ENCODE results near the gene YIPF2. TPM values are rescaled to one million over a fixed set of nuclear protein-coding genes. Genes with fewer than 3 reads are reported as not detected.
A peak's percentile ranks its signal among the peaks of the same experiment; 100 is the strongest.
"Not testable (repeated sequence)": the region's sequence is repeated elsewhere in the genome, so short reads cannot be mapped to it uniquely, and the experiment has no call there.

The YIPF2 gene
- total RNA-seq, 1 experiment from 2014 or later, result 29.0 TPM

DNA sequence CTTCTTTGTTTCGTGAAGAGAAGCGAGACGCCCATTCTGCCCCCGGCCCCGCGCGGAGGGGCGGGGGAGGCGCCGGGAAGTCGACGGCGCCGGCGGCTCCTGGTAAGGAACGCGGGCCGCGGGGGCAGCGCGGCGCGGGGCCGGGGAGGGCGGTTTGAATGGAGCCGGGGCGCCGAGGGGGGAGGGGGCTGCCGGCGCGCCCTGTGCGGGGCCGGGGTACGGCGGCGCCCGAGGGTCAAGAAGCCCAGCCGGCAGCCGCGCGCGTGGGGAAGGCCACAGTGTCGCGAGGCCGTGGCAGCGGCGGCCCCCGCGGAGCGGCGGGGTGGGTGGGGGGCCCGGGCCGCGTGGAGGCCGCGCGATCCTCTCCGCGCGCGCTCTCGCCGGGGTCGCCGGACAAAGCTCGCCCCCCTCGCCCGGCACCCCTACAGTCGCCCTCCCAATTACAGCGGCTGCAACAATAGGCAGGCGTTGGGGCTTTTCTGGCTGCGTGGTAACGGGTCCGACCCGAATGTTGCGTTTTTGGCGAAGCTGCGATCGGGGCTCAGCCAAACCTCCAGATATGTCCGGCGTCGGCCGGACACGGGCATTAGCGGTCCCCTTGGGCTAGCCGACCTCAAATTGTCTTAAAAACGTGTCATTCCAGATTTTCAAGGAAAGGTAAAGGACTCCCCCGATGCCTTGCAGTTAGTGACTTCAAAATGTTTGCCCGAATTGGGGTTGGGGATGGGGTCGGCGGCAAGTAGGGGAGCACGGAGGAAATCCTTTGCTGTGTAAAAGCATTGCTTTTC is 32.8 kb upstream of the YIPF2 start:
- peaks cover 3% of the 10 kb centered on the region; the same call in 1 of the 2 replicates for H3K36me3 ChIP-seq (ENCODE audit: control insufficient read depth, insufficient read depth, low read length)
- peak; percentile 43; the same call in 1 of the 2 replicates for TF ChIP-seq SIN3A (IDR thresholded peaks at IDR 0.05; ENCODE audit: borderline replicate concordance, insufficient read depth, low read depth, low read length)
- no peak for TF ChIP-seq TCF7L2 (IDR thresholded peaks at IDR 0.05; ENCODE audit: low read depth, low read length)
- TF ChIP-seq, protein P1, sequence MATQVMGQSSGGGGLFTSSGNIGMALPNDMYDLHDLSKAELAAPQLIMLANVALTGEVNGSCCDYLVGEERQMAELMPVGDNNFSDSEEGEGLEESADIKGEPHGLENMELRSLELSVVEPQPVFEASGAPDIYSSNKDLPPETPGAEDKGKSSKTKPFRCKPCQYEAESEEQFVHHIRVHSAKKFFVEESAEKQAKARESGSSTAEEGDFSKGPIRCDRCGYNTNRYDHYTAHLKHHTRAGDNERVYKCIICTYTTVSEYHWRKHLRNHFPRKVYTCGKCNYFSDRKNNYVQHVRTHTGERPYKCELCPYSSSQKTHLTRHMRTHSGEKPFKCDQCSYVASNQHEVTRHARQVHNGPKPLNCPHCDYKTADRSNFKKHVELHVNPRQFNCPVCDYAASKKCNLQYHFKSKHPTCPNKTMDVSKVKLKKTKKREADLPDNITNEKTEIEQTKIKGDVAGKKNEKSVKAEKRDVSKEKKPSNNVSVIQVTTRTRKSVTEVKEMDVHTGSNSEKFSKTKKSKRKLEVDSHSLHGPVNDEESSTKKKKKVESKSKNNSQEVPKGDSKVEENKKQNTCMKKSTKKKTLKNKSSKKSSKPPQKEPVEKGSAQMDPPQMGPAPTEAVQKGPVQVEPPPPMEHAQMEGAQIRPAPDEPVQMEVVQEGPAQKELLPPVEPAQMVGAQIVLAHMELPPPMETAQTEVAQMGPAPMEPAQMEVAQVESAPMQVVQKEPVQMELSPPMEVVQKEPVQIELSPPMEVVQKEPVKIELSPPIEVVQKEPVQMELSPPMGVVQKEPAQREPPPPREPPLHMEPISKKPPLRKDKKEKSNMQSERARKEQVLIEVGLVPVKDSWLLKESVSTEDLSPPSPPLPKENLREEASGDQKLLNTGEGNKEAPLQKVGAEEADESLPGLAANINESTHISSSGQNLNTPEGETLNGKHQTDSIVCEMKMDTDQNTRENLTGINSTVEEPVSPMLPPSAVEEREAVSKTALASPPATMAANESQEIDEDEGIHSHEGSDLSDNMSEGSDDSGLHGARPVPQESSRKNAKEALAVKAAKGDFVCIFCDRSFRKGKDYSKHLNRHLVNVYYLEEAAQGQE (IDR thresholded peaks at IDR 0.05; ENCODE audit: insufficient read depth in 1 of 2, low read depth in 2 of 2, low read length in 1 of 2), result no peak
- TF ChIP-seq POLR2AphosphoS5 (IDR thresholded peaks at IDR 0.05; ENCODE audit: low read depth, low read length), result no peak; the same call in 1 of the 2 replicates
- no peaks in the 10 kb centered on the region for H3K9me3 ChIP-seq (ENCODE audit: control insufficient read depth, insufficient read depth, low read depth, low read length)
- DNase-seq (ENCODE audit: low read depth, low spot score) (no peak), ATAC-seq (peak; percentile 69)
- intact Hi-C loops (cut with micrococcal nuclease; ENCODE audit: unreplicated experiment), result no loop called here
- peaks cover 10% of the 10 kb centered on the region for H3K4me1 ChIP-seq (ENCODE audit: control insufficient read depth, insufficient read depth, low read length)
- peak overlapping the region; percentile 90 to 94 for H3K4me3 ChIP-seq (ENCODE audit: low read depth in 2 of 2, low read length in 2 of 2)
- no peaks in the 10 kb centered on the region for H3K27me3 ChIP-seq (ENCODE audit: control insufficient read depth, insufficient read depth, low read length)
- in situ Hi-C loops (cut with HindIII; ENCODE audit: low pct_unique_long_range_greater_than_20kb, low sequenced_read_pairs), result no loop called here
- ChIA-PET CTCF (no interaction called here), POLR2A (no interaction called here)
- H3K27ac ChIP-seq (ENCODE audit: low read length), result peak overlapping the region; percentile 95
- BruUV-seq (replicated peaks), result no TSS peak

DNA sequence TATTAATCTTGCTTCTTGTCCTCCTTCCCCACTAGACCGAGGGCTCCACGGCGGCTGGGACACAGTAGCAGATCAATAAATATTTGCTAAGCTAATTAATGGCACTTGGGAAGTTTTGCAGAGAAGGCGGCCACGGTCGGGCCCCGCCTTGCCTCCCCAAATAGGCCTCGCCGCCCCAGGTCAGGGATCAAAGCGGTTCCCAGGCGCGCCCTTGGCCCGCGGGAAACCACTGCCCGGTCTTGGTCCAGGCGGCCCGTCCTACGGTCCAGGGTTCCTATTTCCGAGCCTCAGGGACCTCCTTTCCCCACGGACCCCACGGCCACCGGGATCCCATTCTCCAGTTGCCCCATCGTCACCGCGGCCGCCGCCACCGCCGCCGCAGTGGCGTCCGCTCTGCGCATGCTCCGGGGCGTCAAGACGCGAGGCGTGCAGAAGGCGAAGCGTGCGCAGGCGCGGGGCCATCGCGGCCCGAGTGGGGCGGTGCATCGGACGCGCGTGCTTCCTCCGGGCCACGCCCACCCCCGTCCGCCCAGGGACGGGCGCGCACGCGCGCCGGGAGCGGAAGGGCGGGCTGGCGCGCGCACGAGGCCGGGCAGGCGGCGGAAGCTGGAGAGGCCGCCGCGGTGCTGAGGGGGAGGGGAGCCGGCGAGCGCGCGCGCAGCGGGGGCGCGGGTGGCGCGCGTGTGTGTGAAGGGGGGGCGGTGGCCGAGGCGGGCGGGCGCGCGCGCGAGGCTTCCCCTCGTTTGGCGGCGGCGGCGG is 32.1 kb upstream of the YIPF2 start, which contains the start of gene SMARCA4:
Gene SMARCA4 (plus strand): TSS at position 717 of the 759 bp plus-strand sequence. CDS start 23,122 bp downstream, outside the sequence.
- ATAC-seq (peak; percentile 92), DNase-seq (ENCODE audit: low read depth, low spot score) (peak; percentile 73)
- BruUV-seq (replicated peaks), result TSS peak; percentile 99
- H3K9me3 ChIP-seq (ENCODE audit: control insufficient read depth, insufficient read depth, low read depth, low read length), result no peaks in the 10 kb centered on the region
- no peaks in the 10 kb centered on the region for H3K27me3 ChIP-seq (ENCODE audit: control insufficient read depth, insufficient read depth, low read length)
- peak within 1 kb of the TSS; percentile 95 for H3K27ac ChIP-seq (ENCODE audit: low read length)
- ChIA-PET CTCF (interaction anchor here (0.9 kb wide), 1 partner anchor 19 kb away, joined by 3 read pairs; no protein-coding TSS in a partner anchor), POLR2A (interaction anchor here (0.5 kb wide), 1 partner anchor 23 kb away, joined by 7 read pairs; no protein-coding TSS in a partner anchor)
- peaks cover 3% of the 10 kb centered on the region; the same call in 1 of the 2 replicates for H3K36me3 ChIP-seq (ENCODE audit: control insufficient read depth, insufficient read depth, low read length)
- in situ Hi-C loops (cut with HindIII; ENCODE audit: low pct_unique_long_range_greater_than_20kb, low sequenced_read_pairs) (no loop called here), intact Hi-C loops (cut with micrococcal nuclease; ENCODE audit: unreplicated experiment) (no loop called here)
- peak within 1 kb of the TSS; percentile 90 to 94 for H3K4me3 ChIP-seq (ENCODE audit: low read depth in 2 of 2, low read length in 2 of 2)
- TF ChIP-seq, protein P1 (IDR thresholded peaks at IDR 0.05; ENCODE audit: insufficient read depth in 1 of 2, low read depth in 2 of 2, low read length in 1 of 2), result peak in 1 of 2 experiments; percentile 40; a peak in 1 of 4 replicates
- 0 out of 2 replicates have a peak, but pooled peaks have one; percentile 11 for TF ChIP-seq SIN3A (IDR thresholded peaks at IDR 0.05; ENCODE audit: borderline replicate concordance, insufficient read depth, low read depth, low read length)
- TF ChIP-seq, protein P2, sequence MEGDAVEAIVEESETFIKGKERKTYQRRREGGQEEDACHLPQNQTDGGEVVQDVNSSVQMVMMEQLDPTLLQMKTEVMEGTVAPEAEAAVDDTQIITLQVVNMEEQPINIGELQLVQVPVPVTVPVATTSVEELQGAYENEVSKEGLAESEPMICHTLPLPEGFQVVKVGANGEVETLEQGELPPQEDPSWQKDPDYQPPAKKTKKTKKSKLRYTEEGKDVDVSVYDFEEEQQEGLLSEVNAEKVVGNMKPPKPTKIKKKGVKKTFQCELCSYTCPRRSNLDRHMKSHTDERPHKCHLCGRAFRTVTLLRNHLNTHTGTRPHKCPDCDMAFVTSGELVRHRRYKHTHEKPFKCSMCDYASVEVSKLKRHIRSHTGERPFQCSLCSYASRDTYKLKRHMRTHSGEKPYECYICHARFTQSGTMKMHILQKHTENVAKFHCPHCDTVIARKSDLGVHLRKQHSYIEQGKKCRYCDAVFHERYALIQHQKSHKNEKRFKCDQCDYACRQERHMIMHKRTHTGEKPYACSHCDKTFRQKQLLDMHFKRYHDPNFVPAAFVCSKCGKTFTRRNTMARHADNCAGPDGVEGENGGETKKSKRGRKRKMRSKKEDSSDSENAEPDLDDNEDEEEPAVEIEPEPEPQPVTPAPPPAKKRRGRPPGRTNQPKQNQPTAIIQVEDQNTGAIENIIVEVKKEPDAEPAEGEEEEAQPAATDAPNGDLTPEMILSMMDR (IDR thresholded peaks at IDR 0.05), result no peak
- peak; percentile 93 for TF ChIP-seq TCF7L2 (IDR thresholded peaks at IDR 0.05; ENCODE audit: low read depth, low read length)
- TF ChIP-seq POLR2AphosphoS5 (IDR thresholded peaks at IDR 0.05; ENCODE audit: low read depth, low read length), result peak; percentile 84
- peaks cover 10% of the 10 kb centered on the region for H3K4me1 ChIP-seq (ENCODE audit: control insufficient read depth, insufficient read depth, low read length)

DNA sequence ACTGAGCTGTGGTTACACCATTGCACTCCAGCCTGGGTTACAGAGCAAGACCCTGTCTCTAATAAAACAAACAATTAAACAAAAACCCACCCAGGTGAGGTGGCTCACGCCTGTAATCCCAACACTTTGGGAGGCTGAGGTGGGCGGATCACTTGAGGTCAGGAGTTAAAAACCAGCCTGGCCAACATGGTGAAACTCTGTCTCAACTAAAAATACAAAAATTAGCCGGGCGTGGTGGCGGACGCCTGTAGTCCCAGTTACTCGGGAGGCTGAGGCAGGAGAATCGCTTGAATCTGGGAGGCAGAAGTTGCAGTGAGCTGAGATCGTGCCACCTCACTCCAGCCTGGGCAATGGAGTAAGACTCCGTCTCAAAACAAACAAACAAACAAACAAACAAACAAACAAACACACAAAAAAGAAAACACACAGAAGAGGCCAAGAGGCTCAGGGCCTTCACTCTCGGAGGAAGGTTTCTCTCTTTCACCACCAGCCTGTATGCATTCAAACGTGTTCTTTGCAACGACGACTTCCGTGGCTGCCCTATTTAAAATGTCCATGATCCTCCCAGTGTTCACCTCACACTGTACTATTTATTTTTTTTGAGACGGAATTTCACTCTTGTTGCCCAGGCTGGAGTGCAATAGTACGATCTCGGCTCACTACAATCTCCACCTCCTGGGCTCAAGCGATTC is 31.0 kb upstream of the YIPF2 start:
- Histone ChIP-seq H3K4me3 (ENCODE audit: low read depth in 2 of 2, low read length in 2 of 2) (peak overlapping the region; percentile 61 to 71; a peak in 3 of 4 replicates), H3K27ac (ENCODE audit: low read length) (peak overlapping the region; percentile 81; the same call in 1 of the 2 replicates)
- DNase-seq (ENCODE audit: low read depth, low spot score); H3K4me1 ChIP-seq (ENCODE audit: control insufficient read depth, insufficient read depth, low read length); intact Hi-C loops (cut with micrococcal nuclease; ENCODE audit: unreplicated experiment); H3K27me3 ChIP-seq (ENCODE audit: control insufficient read depth, insufficient read depth, low read length); H3K9me3 ChIP-seq (ENCODE audit: control insufficient read depth, insufficient read depth, low read depth, low read length); H3K36me3 ChIP-seq (ENCODE audit: control insufficient read depth, insufficient read depth, low read length); ATAC-seq; BruUV-seq (replicated peaks); in situ Hi-C loops (cut with HindIII; ENCODE audit: low pct_unique_long_range_greater_than_20kb, low sequenced_read_pairs): not testable (repeated sequence)
- ChIA-PET CTCF (interaction anchor here (0.9 kb wide), 1 partner anchor 18 kb away, joined by 3 read pairs; no protein-coding TSS in a partner anchor), POLR2A (interaction anchor here (0.6 kb wide), 1 partner anchor 86 kb away, joined by 5 read pairs; no protein-coding TSS in a partner anchor)

All from Panc1 (cell line).